Endothelial cell of umbilical vein (primary cell): ENCODE measurements around the gene ZNF334. TPM values are rescaled to one million over a fixed set of nuclear protein-coding genes. Genes with fewer than 3 reads are reported as not detected.

Experiments used
- BruUV-seq: library from RNA; stranded (reverse); fragments of 400-500 nt; replicated peaks from 2 replicates; lab custom pipeline; 2021; lab: Mats Ljungman, UMichigan
- CTCF ChIA-PET: fragments of 300-600, 350-600 bp; sonication (Branson Sonifier 250); formaldehyde crosslinking; loops from one replicate; lab custom pipeline; 2021; ENCODE audit warnings: antibody characterized with exemption, inconsistent platforms; lab: Charles Lee
- POLR2A ChIA-PET: fragments of 300-600, 350-600 bp; sonication (Branson Sonifier 250); formaldehyde crosslinking; loops from one replicate; lab custom pipeline; 2021; ENCODE audit warnings: antibody characterized with exemption, inconsistent platforms; lab: Charles Lee
- DNase-seq: peaks from one replicate; pipeline ENCODE4 v3.0.0-alpha.2; 2011; ENCODE audit warnings: low read depth, low spot score
- FAIRE-seq: peaks from 2 replicates; lab custom pipeline; 2011; peaks lifted over from hg19 to GRCh38; lab: Jason Lieb, UNC
- H2AFZ ChIP-seq: 2 replicates; pipeline ENCODE4 v1.6.0; 2012; ENCODE audit warnings: low read depth, low read length, control low read depth, inconsistent platforms
- H3K27ac ChIP-seq: 2 replicates; pipeline ENCODE4 v1.5.1; 2011; ENCODE audit warnings: low read depth, mild to moderate bottlenecking, control low read depth, low read length, moderate library complexity; ENCODE audit not compliant: insufficient read depth
- H3K27me3 ChIP-seq, 2 experiments: 2 replicates each; pipeline versions ENCODE4 v1.6.0 to v1.6.1; 2011; ENCODE audit warnings: low read length in 2 of 2, mixed read lengths in 1 of 2; ENCODE audit not compliant: control insufficient read depth in 2 of 2, insufficient read depth in 2 of 2
- H3K36me3 ChIP-seq, 2 experiments: 2 replicates in 1 of 2; 3 replicates in 1 of 2; pipeline ENCODE4 v1.5.1; 2011; ENCODE audit warnings: low read length in 2 of 2, mild to moderate bottlenecking in 1 of 2, moderate library complexity in 1 of 2; ENCODE audit not compliant: control insufficient read depth in 2 of 2, insufficient read depth in 2 of 2; ENCODE audit errors: extremely low read depth in 1 of 2
- H3K4me1 ChIP-seq: 3 replicates; pipeline ENCODE4 v1.5.1; 2011; ENCODE audit warnings: mild to moderate bottlenecking, low read length; ENCODE audit not compliant: control insufficient read depth, insufficient read depth; ENCODE audit errors: extremely low read depth
- H3K4me2 ChIP-seq: 2 replicates; pipeline ENCODE4 v1.6.1; 2011; ENCODE audit warnings: low read length, control low read depth, mixed read lengths; ENCODE audit not compliant: insufficient read depth
- H3K4me3 ChIP-seq, 3 experiments: fragments of 200-600 bp in 1 of 3; sonication (generic), shearing (Covaris generic) in 1 of 3; replicated peaks in 1 of 3; 2 replicates each; pipeline ENCODE4 v1.5.1; 2011 to 2016; ENCODE audit warnings: control low read depth in 3 of 3, low read length in 3 of 3, mild to moderate bottlenecking in 2 of 3, inconsistent platforms in 1 of 3, low read depth in 1 of 3, moderate library complexity in 1 of 3; ENCODE audit not compliant: insufficient read depth in 1 of 3
- H3K79me2 ChIP-seq: 2 replicates; pipeline ENCODE4 v1.6.0; 2012; ENCODE audit warnings: low read length, inconsistent platforms; ENCODE audit not compliant: control insufficient read depth, insufficient read depth
- H3K9ac ChIP-seq: replicated peaks from 2 replicates; pipeline ENCODE3; 2011; ENCODE audit warnings: low read length, control low read depth; ENCODE audit not compliant: insufficient read depth; ENCODE audit errors: extremely low read depth
- H3K9me1 ChIP-seq: replicated peaks from 3 replicates; pipeline ENCODE4 v1.6.0; 2011; ENCODE audit warnings: mild to moderate bottlenecking, low read length; ENCODE audit not compliant: control insufficient read depth, insufficient read depth; ENCODE audit errors: extremely low read depth
- H3K9me3 ChIP-seq: replicated peaks from 2 replicates; pipeline ENCODE4 v1.5.1; 2012; ENCODE audit warnings: low read length, inconsistent platforms; ENCODE audit not compliant: control insufficient read depth, insufficient read depth
- H4K20me1 ChIP-seq: replicated peaks from 2 replicates; pipeline ENCODE3; 2011; ENCODE audit warnings: mild to moderate bottlenecking, low read length; ENCODE audit not compliant: control insufficient read depth, insufficient read depth; ENCODE audit errors: extremely low read depth
- EZH2 ChIP-seq: IDR thresholded peaks from 2 replicates; pipeline ENCODE4 v1.6.1; 2012; ENCODE audit warnings: borderline replicate concordance, low read depth, mild to moderate bottlenecking, moderate library complexity, low read length, inconsistent platforms; ENCODE audit not compliant: severe bottlenecking
- FOS ChIP-seq: IDR thresholded peaks from 2 replicates; pipeline ENCODE4 v1.6.1; 2011; ENCODE audit warnings: mild to moderate bottlenecking, low read length, moderate library complexity, borderline replicate concordance; ENCODE audit not compliant: insufficient read depth
- GATA2 ChIP-seq: IDR thresholded peaks from 2 replicates; pipeline ENCODE4 v1.7.0; 2011; ENCODE audit warnings: low read depth, mild to moderate bottlenecking, moderate library complexity, mixed read lengths, low read length; ENCODE audit not compliant: insufficient read length, insufficient read depth
- JUN ChIP-seq: IDR thresholded peaks from 2 replicates; pipeline ENCODE4 v1.6.1; 2011; ENCODE audit warnings: borderline replicate concordance, low read depth; ENCODE audit not compliant: insufficient read length, insufficient read depth
- MAX ChIP-seq: IDR thresholded peaks from 2 replicates; pipeline ENCODE4 v1.6.1; 2011; ENCODE audit not compliant: insufficient read depth, insufficient read length
- MYC ChIP-seq: IDR thresholded peaks from one replicate; pipeline ENCODE4 v1.6.1; 2011; ENCODE audit warnings: mild to moderate bottlenecking, low read depth, low read length
- POLR2A ChIP-seq: IDR thresholded peaks from 2 replicates; pipeline ENCODE4 v1.6.1; 2012; ENCODE audit warnings: low read depth, mild to moderate bottlenecking, control low read depth, low read length
- POLR2AphosphoS5 ChIP-seq: IDR thresholded peaks from 2 replicates; pipeline ENCODE4 v1.6.1; 2012; ENCODE audit warnings: low read depth, mild to moderate bottlenecking, control low read depth, low read length, moderate library complexity; ENCODE audit not compliant: insufficient read depth
- dilution Hi-C: fragments of 300-500 bp; cut with MboI; formaldehyde crosslinking; loops from one replicate; pipeline ENCODE4 v1.15.0; 2019; ENCODE audit warnings: low sequenced_read_pairs; ENCODE audit not compliant: extremely low pct_ligation_motif_present
- intact Hi-C: fragments of 100-400 bp; cut with micrococcal nuclease; formaldehyde crosslinking; loops from one replicate; pipeline ENCODE4 v1.10.0; 2022
- polyA plus RNA-seq, 4 experiments: library from polyadenylated mRNA; depleted of rRNA in 3 of 4; stranded (reverse) in 3 of 4; unstranded in 1 of 4; fragments of >200 nt; gene quantifications; 2 replicates each; pipeline versions ENCODE4 v1.2.1 to v1.2.3, GENCODE V29; 2011 to 2012; ENCODE audit warnings: missing spikeins in 1 of 4
- total RNA-seq: library from RNA; stranded (reverse); gene quantifications from 2 replicates; pipeline ENCODE4 v1.2.3, GENCODE V29; 2021
- TF ChIP-seq, protein P1 (sequence below), 2 donors: IDR thresholded peaks; 1 replicate in 1 of 2; 2 replicates in 1 of 2; pipeline ENCODE4 v1.5.1; 2011; ENCODE audit warnings: low read length in 2 of 2, mild to moderate bottlenecking in 2 of 2, moderate library complexity in 2 of 2, control low read depth in 1 of 2, inconsistent platforms in 1 of 2, low read depth in 1 of 2; ENCODE audit not compliant: insufficient read depth in 1 of 2; ENCODE audit errors: extremely low read depth in 1 of 2

Gene ZNF334
- total and polyA plus RNA-seq, 2 donors (not counting 3 experiments of a cell fraction or from before 2014, with no cell fraction given): 0.08 to 1.6 TPM

- DNase-seq (no peak), FAIRE-seq (no peak)
- Histone ChIP-seq H3K27ac (no peak overlapping the region), H3K79me2 (no peaks in the 10 kb centered on the region), H3K4me1 (no peaks in the 10 kb centered on the region), H3K9me3 (no peaks in the 10 kb centered on the region), H2AFZ (no peak overlapping the region), H3K9ac (no peak overlapping the region), H3K36me3 (no peaks in the 10 kb centered on the region), H3K4me2 (no peak overlapping the region), H4K20me1 (no peaks in the 10 kb centered on the region), H3K4me3 (no peak overlapping the region), H3K27me3 (peaks cover 1 to 4% of the 10 kb centered on the region in 2 experiments), H3K9me1 (no peaks in the 10 kb centered on the region)
- TF ChIP-seq FOS (no peak), EZH2 (no peak), POLR2A (no peak), GATA2 (no peak), MYC (no peak), MAX (no peak), POLR2AphosphoS5 (no peak), JUN (no peak)
- TF ChIP-seq, protein P1, sequence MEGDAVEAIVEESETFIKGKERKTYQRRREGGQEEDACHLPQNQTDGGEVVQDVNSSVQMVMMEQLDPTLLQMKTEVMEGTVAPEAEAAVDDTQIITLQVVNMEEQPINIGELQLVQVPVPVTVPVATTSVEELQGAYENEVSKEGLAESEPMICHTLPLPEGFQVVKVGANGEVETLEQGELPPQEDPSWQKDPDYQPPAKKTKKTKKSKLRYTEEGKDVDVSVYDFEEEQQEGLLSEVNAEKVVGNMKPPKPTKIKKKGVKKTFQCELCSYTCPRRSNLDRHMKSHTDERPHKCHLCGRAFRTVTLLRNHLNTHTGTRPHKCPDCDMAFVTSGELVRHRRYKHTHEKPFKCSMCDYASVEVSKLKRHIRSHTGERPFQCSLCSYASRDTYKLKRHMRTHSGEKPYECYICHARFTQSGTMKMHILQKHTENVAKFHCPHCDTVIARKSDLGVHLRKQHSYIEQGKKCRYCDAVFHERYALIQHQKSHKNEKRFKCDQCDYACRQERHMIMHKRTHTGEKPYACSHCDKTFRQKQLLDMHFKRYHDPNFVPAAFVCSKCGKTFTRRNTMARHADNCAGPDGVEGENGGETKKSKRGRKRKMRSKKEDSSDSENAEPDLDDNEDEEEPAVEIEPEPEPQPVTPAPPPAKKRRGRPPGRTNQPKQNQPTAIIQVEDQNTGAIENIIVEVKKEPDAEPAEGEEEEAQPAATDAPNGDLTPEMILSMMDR (IDR thresholded peaks at IDR 0.05; ENCODE audit: extremely low read depth in 1 of 2, insufficient read depth in 1 of 2, low read depth in 1 of 2, low read length in 2 of 2): no peak
- POLR2A ChIA-PET: no interaction called here
- no TSS peak for BruUV-seq
- CTCF ChIA-PET: interaction anchor here (0.7 kb wide), 1 partner anchor 93 kb away, joined by 3 read pairs; no protein-coding TSS in a partner anchor
- intact Hi-C loops: no loop called here
- dilution Hi-C loops: no loop called here
These were observed 56.9 kb downstream of the ZNF334 start for GRCh38 chr20:46456255-46457028.
